Nephron progenitor cell (in vitro differentiated cells): ENCODE measurements around the gene EPS8L2.

Experiments used
- DNase-seq: peaks from one replicate; pipeline ENCODE4 v3.0.0; 2021
- H3K27ac Mint-ChIP-seq: 2 replicates; pipeline ENCODE4 v1.8.0; 2021; ENCODE audit warnings: mild to moderate bottlenecking, moderate library complexity, mixed read lengths
- H3K27me3 Mint-ChIP-seq: 2 replicates; pipeline ENCODE4 v1.8.0; 2021; ENCODE audit warnings: mild to moderate bottlenecking, low read depth, mixed read lengths; ENCODE audit not compliant: poor library complexity
- H3K36me3 Mint-ChIP-seq: 2 replicates; pipeline ENCODE4 v1.8.0; 2021; ENCODE audit warnings: low read depth, mixed read lengths
- H3K4me1 Mint-ChIP-seq: 2 replicates; pipeline ENCODE4 v1.8.0; 2021; ENCODE audit warnings: mixed read lengths
- H3K4me3 Mint-ChIP-seq: 2 replicates; pipeline ENCODE4 v1.8.0; 2021; ENCODE audit warnings: mild to moderate bottlenecking, moderate library complexity, mixed read lengths
- H3K9me3 Mint-ChIP-seq: 2 replicates; pipeline ENCODE4 v1.8.0; 2021; ENCODE audit warnings: mild to moderate bottlenecking, moderate library complexity, mixed read lengths
- TF ChIP-seq, protein P1 (sequence below): fragments of 200-600 bp; sonication (generic); IDR thresholded peaks from 2 replicates; pipeline ENCODE4 v1.5.0; 2021; ENCODE audit warnings: antibody characterized with exemption

EPS8L2 gene

DNA sequence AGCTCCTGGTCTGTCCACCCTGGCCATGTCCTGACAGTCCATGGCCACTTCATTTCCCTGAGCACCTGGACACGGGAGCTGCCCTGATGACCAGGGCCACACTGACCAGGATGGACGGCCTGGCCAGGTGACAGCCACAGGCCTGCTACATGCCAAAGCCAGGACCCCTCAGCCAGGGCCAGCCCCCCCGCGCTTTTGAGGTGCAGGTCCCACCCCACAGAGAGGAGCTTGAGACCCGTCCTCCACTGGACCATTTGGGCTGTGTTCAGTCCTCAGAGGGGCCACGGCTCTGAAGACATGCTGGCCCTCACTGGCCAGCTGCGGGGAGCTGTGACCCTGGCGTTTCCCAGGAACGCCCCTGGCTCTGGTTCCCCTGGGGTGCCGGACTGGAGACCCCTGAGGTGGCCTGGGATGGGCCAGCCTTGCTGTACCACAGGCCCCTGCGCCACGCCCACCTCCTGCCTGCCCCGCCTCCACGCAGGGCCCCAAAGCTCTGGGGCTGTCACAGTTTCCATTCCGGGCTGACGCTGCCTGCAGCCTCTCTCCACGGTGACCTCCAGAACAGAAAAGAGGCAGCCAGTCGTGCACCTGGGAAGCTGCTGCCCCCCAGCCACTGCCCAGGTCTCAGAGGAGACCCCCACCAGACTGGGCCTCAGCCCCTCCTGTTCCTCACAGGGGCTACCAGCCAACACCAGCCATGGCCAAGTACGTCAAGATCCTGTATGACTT lies 18.2 kb downstream of the EPS8L2 start:
- Mint-ChIP-seq H3K9me3 (no peaks in the 10 kb centered on the region), H3K36me3 (no peaks in the 10 kb centered on the region), H3K27ac (no peak overlapping the region), H3K4me1 (peaks cover 12% of the 10 kb centered on the region), H3K27me3 (peaks cover 77% of the 10 kb centered on the region), H3K4me3 (no peak overlapping the region)
- no peak for DNase-seq
- TF ChIP-seq, protein P1, sequence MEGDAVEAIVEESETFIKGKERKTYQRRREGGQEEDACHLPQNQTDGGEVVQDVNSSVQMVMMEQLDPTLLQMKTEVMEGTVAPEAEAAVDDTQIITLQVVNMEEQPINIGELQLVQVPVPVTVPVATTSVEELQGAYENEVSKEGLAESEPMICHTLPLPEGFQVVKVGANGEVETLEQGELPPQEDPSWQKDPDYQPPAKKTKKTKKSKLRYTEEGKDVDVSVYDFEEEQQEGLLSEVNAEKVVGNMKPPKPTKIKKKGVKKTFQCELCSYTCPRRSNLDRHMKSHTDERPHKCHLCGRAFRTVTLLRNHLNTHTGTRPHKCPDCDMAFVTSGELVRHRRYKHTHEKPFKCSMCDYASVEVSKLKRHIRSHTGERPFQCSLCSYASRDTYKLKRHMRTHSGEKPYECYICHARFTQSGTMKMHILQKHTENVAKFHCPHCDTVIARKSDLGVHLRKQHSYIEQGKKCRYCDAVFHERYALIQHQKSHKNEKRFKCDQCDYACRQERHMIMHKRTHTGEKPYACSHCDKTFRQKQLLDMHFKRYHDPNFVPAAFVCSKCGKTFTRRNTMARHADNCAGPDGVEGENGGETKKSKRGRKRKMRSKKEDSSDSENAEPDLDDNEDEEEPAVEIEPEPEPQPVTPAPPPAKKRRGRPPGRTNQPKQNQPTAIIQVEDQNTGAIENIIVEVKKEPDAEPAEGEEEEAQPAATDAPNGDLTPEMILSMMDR, result no peak

GRCh38 chr11:724778-725386 lies 18.9 kb downstream of the EPS8L2 start:
- peak overlapping the region; percentile 57 for H3K4me3 Mint-ChIP-seq
- no peak overlapping the region for H3K27ac Mint-ChIP-seq
- peaks cover 10% of the 10 kb centered on the region for H3K4me1 Mint-ChIP-seq
- H3K9me3 Mint-ChIP-seq, result no peaks in the 10 kb centered on the region
- peaks cover 74% of the 10 kb centered on the region for H3K27me3 Mint-ChIP-seq
- TF ChIP-seq, protein P1, result no peak
- no peak for DNase-seq
- no peaks in the 10 kb centered on the region for H3K36me3 Mint-ChIP-seq

DNA sequence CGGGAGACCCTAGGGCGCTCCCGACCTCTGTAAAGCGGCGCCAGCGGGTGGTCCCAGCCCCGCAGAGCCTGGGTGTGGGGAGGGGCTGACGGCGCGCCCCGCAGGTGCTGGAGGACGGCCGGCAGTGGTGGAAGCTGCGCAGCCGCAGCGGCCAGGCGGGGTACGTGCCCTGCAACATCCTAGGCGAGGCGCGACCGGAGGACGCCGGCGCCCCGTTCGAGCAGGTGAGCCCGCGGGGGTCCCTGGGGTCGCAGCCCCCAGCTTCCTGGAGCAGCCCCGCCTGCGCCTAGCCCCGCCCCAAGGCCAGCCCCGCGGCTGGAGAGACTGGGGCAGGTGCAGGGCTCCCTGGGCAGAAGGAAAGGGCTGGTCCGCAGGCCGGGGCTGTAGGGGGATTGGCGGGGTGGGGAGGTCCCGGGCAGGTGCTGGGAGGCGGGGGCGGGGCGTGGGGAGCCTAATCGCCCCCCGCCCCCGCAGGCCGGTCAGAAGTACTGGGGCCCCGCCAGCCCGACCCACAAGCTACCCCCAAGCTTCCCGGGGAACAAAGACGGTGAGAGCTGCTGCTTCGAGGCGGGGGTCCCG lies 19.7 kb downstream of the EPS8L2 start:
- Mint-ChIP-seq H3K4me3 (no peak overlapping the region), H3K36me3 (no peaks in the 10 kb centered on the region)

DNA sequence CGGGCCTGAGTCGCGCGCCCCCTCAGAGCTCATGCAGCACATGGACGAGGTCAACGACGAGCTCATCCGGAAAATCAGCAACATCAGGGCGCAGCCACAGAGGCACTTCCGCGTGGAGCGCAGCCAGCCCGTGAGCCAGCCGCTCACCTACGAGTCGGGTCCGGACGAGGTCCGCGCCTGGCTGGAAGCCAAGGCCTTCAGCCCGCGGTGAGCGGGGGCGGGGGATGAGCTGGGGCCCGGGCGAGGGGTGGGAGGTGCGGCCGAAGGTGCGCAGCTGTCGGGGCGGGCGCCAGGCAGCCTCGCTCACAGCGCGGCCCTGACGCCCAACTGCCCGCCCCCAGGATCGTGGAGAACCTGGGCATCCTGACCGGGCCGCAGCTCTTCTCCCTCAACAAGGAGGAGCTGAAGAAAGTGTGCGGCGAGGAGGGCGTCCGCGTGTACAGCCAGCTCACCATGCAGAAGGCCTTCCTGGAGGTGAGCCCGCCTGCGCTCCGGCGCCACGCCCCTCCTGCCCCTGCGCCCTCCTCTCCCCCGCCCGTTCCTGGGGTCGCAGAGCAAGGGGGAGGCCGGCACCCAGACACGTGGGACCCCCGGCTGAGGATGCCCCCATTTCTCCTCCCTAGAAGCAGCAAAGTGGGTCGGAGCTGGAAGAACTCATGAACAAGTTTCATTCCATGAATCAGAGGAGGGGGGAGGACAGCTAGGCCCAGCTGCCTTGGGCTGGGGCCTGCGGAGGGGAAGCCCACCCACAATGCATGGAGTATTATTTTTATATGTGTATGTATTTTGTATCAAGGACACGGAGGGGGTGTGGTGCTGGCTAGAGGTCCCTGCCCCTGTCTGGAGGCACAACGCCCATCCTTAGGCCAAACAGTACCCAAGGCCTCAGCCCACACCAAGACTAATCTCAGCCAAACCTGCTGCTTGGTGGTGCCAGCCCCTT lies 20.5 kb downstream of the EPS8L2 start:
- Mint-ChIP-seq H3K27ac (no peak overlapping the region), H3K36me3 (no peaks in the 10 kb centered on the region)
- DNase-seq, result peak; percentile 65

More for the DNA sequence above, 19.7 kb downstream of the EPS8L2 start:
- DNase-seq, result no peak
- H3K27ac Mint-ChIP-seq, result no peak overlapping the region
- peaks cover 69% of the 10 kb centered on the region for H3K27me3 Mint-ChIP-seq
- TF ChIP-seq, protein P1, result no peak
- H3K4me1 Mint-ChIP-seq, result peaks cover 9% of the 10 kb centered on the region
- H3K9me3 Mint-ChIP-seq, result no peaks in the 10 kb centered on the region

GRCh38 chr11:727281-727701 lies 21.3 kb downstream of the EPS8L2 start:
- H3K27ac Mint-ChIP-seq, result no peak overlapping the region
- H3K4me3 Mint-ChIP-seq, result no peak overlapping the region
- H3K36me3 Mint-ChIP-seq, result no peaks in the 10 kb centered on the region
- peaks cover 9% of the 10 kb centered on the region for H3K4me1 Mint-ChIP-seq
- TF ChIP-seq, protein P1, result no peak
- H3K27me3 Mint-ChIP-seq, result peaks cover 58% of the 10 kb centered on the region
- no peaks in the 10 kb centered on the region for H3K9me3 Mint-ChIP-seq
- DNase-seq, result no peak

More for the DNA sequence above, 20.5 kb downstream of the EPS8L2 start:
- Mint-ChIP-seq H3K9me3 (no peaks in the 10 kb centered on the region), H3K4me3 (peak overlapping the region; percentile 50), H3K4me1 (peaks cover 9% of the 10 kb centered on the region), H3K27me3 (peaks cover 66% of the 10 kb centered on the region)
- TF ChIP-seq, protein P1, result no peak
